A549 treated with ZK216348 at 1 μM for 4 hours (cell line): ENCODE results near the gene GPX6. TPM values are rescaled to one million over a fixed set of nuclear protein-coding genes. Genes with fewer than 3 reads are reported as not detected.

ENCODE experiments used
- total RNA-seq: library from RNA; stranded (reverse); fragments of 200-300 nt; extraction: Qiagen RNA extraction; gene quantifications from 5 replicates; pipeline ENCODE4 v1.2.3, GENCODE V29; 2022; ENCODE audit warnings: low read depth

The GPX6 gene
- not detected in 5 replicates for total RNA-seq

GRCh38 chr6:28515676-28516075 lies at the start of gene GPX6:
Gene GPX6, minus strand, starts transcription at chr6:28515793. Its CDS starts 50 bp downstream, at chr6:28515743.

GRCh38 chr6:28525496-28526039 lies 10.0 kb upstream of the GPX6 start, which contains the start of gene GPX5:
Gene GPX5, plus strand, starts transcription at chr6:28525881. Its CDS starts 133 bp downstream, at chr6:28526014.

Other genes starting within 250 kb of the GPX6 start
- 4.2 to 6.9 TPM (median 5.0 TPM) in 5 replicates for gene ZSCAN26, start 248.7 kb downstream of the GPX6 start, total RNA-seq
- gene PGBD1, start 234.2 kb downstream of the GPX6 start, total RNA-seq, result 3.8 to 6.1 TPM (median 5.0 TPM) in 5 replicates
- 1.6 to 2.4 TPM (median 1.8 TPM) in 5 replicates for gene ZSCAN31, start 179.6 kb downstream of the GPX6 start, total RNA-seq
- gene ZKSCAN3, start 165.8 kb downstream of the GPX6 start, total RNA-seq, result 1.7 to 2.2 TPM (median 2.0 TPM) in 5 replicates
- 1.3 to 2.1 TPM (median 1.7 TPM) in 5 replicates for gene ZSCAN12, start 116.0 kb downstream of the GPX6 start, total RNA-seq
- gene ZSCAN23, start 72.3 kb downstream of the GPX6 start, total RNA-seq, result not detected in 5 replicates
- gene GPX5, start 10.1 kb upstream of the GPX6 start, total RNA-seq, result not detected in 5 replicates